22Rv1 (cell line): ENCODE results near the gene EID2.

Source experiments
- H3K27ac ChIP-seq: fragments of 450-650 bp; 2 replicates; pipeline ENCODE4 v1.5.1; 2017
- ZFX ChIP-seq: fragments of 450-650 bp; IDR thresholded peaks from 2 replicates; pipeline ENCODE4 v1.6.1; 2017; ENCODE audit warnings: antibody characterized with exemption, borderline replicate concordance
- TF ChIP-seq, protein P1 (sequence below): fragments of 450-650 bp; IDR thresholded peaks from 2 replicates; pipeline ENCODE4 v1.5.1; 2017; ENCODE audit warnings: mild to moderate bottlenecking

Gene EID2, protein sequence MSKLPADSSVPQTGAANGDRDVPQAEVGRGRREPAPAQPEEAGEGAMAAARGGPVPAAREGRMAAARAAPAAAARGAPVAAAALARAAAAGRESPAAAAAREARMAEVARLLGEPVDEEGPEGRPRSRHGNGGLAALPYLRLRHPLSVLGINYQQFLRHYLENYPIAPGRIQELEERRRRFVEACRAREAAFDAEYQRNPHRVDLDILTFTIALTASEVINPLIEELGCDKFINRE

DNA sequence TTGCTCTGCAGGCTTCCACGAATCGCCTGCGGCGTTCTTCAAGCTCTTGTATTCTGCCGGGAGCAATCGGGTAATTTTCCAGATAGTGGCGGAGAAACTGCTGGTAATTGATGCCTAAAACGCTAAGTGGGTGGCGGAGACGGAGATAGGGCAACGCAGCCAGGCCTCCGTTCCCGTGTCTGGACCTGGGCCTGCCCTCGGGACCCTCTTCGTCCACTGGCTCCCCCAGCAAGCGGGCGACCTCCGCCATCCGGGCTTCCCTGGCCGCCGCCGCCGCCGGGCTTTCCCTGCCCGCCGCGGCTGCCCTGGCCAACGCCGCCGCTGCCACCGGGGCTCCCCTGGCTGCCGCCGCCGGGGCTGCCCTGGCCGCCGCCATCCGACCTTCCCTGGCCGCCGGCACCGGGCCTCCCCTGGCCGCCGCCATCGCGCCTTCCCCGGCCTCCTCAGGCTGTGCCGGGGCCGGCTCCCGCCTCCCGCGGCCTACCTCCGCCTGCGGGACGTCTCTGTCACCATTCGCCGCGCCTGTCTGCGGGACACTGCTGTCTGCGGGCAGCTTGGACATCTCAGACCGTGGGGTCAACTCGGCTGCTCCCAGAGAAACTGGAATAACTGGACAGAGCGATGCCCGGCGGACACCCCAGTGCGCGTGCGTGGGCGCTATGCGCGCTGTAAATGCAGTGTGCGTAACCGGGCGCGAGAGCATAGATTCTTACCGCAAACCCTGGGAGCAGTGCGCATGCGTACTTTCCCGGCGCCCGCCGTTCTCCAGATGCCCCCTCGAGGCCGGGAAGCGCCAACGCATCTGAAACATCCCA is at the start of gene EID2:
EID2 (minus strand) TSS at position 644 of the 815 bp plus-strand sequence; CDS start at position 562, 82 bp downstream.
- no peak for TF ChIP-seq ZFX
- TF ChIP-seq, protein P1, sequence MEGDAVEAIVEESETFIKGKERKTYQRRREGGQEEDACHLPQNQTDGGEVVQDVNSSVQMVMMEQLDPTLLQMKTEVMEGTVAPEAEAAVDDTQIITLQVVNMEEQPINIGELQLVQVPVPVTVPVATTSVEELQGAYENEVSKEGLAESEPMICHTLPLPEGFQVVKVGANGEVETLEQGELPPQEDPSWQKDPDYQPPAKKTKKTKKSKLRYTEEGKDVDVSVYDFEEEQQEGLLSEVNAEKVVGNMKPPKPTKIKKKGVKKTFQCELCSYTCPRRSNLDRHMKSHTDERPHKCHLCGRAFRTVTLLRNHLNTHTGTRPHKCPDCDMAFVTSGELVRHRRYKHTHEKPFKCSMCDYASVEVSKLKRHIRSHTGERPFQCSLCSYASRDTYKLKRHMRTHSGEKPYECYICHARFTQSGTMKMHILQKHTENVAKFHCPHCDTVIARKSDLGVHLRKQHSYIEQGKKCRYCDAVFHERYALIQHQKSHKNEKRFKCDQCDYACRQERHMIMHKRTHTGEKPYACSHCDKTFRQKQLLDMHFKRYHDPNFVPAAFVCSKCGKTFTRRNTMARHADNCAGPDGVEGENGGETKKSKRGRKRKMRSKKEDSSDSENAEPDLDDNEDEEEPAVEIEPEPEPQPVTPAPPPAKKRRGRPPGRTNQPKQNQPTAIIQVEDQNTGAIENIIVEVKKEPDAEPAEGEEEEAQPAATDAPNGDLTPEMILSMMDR = peak; percentile 90
- peak within 1 kb of the TSS; percentile 79 for H3K27ac ChIP-seq

DNA sequence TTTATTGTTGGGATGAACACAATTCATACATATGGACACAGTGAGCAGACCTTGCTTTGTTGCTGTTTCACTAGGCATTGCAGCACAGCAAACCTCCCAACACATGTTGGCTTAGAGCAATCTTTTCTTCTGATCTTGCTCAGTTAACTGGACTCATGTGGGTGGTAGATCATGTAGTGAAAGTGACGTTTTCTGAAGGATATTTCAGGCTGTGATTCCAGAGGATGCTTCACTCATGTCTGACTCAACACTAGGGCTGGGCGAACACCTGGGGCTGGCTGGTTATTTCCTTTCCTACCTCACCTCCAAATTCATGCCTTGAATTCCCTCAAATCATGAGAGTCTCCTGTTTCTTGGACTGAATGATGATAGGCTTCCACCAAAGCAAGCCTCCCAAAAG is 48.1 kb upstream of the EID2 start:
- TF ChIP-seq, protein P1 = no peak
- no peak for TF ChIP-seq ZFX

DNA sequence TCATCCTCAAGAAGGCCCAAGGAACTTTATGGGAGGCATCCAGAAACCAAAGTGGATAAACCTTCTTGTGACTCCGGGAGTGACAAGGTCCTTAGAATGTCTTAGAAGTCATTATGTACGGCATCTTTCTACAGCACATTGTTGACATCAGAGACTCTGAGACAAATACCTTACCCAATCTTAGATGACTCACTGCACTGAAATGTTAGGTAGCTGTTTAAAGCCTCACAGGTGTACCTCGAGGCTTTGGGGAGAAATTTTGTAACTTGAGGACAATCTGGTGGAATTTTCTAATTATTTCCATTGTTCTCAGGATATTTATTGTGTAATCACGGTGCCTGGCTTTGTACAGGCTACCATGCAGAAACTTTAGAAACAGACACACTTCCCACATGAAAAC is 47.5 kb upstream of the EID2 start:
- no peak for TF ChIP-seq ZFX
- TF ChIP-seq, protein P1 = no peak
- H3K27ac ChIP-seq = no peak overlapping the region

More for the DNA sequence above, 48.1 kb upstream of the EID2 start:
- no peak overlapping the region for H3K27ac ChIP-seq

DNA sequence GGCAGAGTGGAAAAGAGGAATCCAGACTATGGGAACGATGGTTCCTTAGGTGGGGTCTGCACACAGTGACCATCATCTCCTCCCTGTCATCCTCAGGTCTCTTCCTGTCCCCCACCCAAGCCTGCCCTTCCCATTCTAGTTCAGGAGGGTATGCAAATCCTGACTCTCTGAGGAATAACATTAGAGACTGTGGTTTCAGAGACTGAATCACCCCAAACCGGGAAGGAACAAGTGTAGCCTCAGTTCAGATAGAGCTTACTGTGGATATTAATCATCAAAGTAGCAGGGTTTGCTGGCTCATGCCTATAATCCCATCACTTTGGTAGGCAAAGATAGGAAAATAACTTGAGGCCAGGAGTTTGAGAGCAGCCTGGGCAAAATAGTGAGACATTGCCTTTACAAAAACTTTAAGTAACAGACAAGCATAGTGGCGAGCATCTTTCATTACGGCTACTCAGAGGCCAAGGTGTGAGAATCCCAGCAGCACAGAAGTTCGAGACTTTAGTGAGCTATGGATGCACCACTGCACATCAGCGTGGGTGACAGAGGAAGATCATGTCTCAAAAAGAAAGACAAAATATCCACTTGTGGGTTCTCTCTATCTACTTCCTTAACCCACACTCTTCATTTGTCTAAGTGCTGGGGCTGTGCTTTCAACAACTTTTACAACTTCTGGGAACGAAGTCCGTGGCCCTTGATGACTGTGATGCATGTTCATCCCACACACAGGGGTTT is 43.1 kb upstream of the EID2 start:
- no peak for TF ChIP-seq ZFX
- TF ChIP-seq, protein P1 = no peak
- H3K27ac ChIP-seq = no peak overlapping the region

DNA sequence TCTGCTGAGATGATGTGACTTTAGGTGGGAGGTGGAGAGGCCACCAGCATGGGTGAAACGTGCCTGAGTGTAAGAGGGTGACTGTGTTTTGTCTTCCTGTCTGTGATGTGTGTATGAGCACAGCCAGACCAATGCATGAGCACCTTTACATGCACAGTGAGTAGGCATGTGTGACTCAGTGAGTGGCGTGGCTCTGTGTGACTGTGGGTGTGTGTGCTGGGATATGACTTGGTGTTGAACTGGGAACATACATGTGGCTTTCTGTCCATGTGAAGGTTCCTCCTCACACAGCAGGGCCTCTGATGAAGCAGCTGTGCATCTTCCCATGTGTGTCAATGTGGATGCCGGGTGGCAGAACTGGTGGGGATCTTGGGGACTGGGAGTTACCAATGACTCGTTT is 42.5 kb upstream of the EID2 start:
- no peak for TF ChIP-seq ZFX
- TF ChIP-seq, protein P1 = no peak
- no peak overlapping the region for H3K27ac ChIP-seq

DNA sequence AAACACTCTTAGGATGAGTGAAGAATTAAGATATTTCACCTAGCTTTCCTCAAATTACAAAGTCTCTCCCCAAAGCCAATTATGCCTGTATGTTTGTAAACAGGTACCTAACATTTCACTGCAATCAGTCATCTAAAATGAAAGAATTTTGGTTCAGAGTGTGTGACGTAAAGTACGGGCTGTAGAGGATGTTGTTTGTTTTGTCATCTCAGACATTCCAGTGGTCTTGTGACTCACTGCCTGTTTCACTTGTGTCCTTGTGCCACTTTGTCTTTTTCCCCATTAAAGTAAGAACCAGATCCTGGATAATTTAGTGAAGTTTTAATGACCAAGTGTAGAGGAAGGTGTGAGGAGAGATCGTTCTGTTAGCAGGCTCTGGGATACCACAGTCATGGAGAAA is 28.6 kb upstream of the EID2 start:
- no peak overlapping the region for H3K27ac ChIP-seq
- TF ChIP-seq ZFX = no peak
- TF ChIP-seq, protein P1 = no peak
